Dermis microvascular lymphatic vessel endothelial cell (primary cell): ENCODE results near the gene PPIF. TPM values are rescaled to one million over a fixed set of nuclear protein-coding genes. Genes with fewer than 3 reads are reported as not detected.

Experiments
- DNase-seq, 2 donors: peaks; one replicate each; pipeline versions ENCODE4 v3.0.0 to v3.0.0-alpha.2; 2010; ENCODE audit warnings: low read depth in 2 of 2
- total RNA-seq: library from RNA; depleted of rRNA; stranded (reverse); fragments of >200 nt; gene quantifications from 2 replicates; pipeline ENCODE4 v1.2.1, GENCODE V29; 2014

Gene PPIF
- 12.7 and 22.1 TPM in 2 replicates for total RNA-seq

GRCh38 chr10:79347226-79347893 is at the start of gene PPIF:
PPIF (plus strand) TSS chr10:79347469; CDS start chr10:79347549, 80 bp downstream.
- peak; percentile 76 to 95 for DNase-seq

DNA sequence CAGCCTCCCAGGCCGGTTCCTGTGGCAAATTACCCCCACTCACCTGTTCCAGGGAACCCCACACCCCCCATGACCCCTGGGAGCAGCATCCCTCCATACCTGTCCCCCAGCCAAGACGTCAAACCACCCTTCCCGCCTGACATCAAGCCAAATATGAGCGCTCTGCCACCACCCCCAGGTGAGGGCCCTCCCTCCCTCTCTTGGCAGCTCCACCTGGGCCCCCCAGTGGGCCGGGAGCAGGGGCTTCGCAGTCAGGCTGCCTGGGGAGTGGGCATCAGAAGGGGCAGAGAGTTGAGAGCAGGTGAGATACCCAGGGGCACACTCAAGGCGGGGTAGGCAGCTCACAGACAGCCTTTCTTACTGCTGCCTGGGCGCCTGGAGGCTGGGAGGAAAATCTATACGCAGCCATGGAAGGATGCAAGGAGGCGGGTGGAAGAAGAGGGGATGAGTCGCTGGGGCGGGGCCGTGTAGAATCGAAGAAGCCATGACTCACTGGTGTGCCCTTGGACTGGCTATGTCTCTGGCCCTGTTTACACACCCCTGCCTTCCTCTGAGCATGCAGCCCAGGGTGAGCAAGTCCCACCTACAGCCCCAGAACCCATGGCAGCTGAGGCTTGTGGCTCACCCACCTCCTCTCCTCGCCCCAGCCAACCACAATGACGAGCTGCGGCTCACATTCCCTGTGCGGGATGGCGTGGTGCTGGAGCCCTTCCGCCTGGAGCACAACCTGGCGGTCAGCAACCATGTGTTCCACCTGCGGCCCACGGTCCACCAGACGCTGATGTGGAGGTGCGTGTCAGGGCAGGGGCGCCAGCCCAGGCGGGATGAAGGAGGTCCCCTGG is 48.6 kb upstream of the PPIF start:
- peak in 1 of 2 donors; percentile 74 for DNase-seq

GRCh38 chr10:79299397-79300241 is 47.6 kb upstream of the PPIF start:
- DNase-seq: peak in 1 of 2 donors; percentile 16

DNA sequence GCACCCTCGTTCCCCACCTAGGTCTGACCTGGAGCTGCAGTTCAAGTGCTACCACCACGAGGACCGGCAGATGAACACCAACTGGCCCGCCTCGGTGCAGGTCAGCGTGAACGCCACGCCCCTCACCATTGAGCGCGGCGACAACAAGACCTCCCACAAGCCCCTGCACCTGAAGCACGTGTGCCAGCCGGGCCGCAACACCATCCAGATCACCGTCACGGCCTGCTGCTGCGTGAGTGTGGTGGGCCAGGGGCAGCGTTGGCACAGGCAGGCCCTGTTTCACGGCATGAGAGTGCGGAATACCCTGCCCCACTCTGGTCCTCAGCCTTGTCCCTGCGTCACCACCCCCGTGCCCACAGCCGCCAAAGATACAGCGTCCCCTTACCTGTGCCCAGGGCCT is 46.6 kb upstream of the PPIF start:
- no peak for DNase-seq

- DNase-seq: no peak
Observed at GRCh38 chr10:79301754-79302530, 45.3 kb upstream of the PPIF start.

DNA sequence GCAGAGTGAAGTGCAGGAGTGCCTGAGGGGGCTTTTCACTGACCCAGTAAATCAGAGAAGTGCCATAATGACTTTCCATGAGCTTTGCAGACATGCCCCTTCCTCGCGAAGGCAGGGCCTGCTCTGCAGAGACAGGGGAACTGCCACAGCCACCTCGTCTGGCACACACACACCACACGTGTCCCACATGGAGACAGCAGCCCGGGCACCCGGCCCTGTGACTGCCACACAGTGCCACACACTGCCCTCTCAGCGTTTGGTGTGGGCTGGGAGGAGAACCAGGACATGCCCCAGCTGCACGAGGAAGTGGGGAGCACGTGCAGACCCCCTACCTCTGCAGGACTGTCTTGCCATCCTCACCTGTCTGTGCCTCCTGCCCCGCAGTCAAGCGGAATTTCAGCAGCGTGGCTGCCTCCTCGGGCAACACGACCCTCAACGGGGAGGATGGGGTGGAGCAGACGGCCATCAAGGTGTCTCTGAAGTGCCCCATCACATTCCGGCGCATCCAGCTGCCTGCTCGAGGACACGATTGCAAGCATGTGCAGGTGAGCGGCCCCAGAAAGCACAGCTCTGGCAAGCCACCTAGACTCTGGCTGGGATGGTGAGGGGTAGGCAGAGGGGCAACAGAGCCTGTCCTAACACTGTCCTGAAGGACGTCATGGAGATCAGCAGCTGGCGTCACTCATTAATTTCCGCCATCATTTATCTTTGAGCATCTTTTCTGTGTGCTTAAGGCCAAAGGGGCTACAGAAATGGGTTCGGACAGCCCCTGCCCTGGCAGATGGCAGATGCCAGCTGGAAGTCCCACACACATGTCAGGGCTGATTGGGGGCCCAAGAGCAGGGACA is 43.4 kb upstream of the PPIF start:
- DNase-seq: no peak

DNA sequence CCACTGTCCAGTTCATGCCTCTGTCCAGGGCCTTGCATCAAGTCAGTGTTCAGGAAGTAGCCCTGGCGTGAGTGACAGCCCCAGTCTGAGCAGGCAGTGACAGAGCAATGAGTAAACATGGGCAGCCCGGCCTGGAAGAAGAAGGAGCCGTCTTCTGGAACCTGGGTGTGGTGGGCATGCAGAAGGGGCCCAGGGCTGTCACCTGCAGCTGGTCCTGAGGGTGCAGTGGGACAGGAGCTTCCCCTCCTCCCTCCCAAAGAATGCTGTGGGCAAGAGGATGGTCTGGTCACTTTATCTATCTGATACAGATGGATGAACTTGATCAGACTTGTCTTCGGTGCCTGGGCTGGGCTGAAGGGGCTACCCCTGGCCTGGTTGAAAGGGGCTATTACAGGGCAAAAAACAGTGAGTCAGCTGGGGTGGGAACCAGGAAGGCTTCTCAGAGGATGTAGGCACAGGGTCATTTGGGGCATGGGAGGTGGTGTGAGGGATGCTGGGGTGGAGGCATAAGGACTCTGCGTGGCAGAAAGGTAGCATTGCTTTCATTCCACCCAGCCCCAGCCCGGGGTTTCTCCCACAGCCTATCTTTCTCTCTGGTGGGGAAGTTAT is 42.7 kb upstream of the PPIF start:
- no peak for DNase-seq

- no peak for DNase-seq
Observed at GRCh38 chr10:79305515-79305914, 41.8 kb upstream of the PPIF start.

- DNase-seq: no peak
Observed at GRCh38 chr10:79305988-79306387, 41.3 kb upstream of the PPIF start.

DNA sequence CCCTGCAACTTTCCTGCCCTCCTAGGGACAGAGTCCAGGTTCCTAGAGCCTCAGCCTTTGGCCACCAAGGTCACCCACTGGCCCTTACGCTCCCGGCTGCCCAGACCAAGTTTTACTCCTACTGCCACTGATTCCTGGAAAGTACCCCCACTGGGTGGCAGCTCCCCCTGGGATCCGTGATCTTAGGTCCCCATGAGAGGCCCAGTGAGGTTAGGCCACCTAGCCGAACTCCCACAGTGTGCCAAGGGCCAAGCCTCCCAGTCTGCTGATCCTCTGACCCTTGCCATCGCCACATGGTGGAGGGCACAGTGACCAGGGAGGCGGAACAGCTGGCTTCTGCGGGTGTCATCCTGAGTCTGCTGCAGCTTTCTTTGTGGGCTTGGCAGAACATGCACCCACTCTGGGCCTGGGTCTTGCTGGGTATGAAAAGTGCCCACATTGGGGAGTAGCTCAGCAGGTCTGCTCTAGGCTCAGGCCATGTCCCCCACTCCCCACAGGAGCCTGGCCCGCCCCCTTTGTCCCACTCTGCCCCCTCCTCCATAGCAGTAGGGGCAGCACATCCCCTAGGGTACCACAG is 40.5 kb upstream of the PPIF start:
- DNase-seq: no peak

DNA sequence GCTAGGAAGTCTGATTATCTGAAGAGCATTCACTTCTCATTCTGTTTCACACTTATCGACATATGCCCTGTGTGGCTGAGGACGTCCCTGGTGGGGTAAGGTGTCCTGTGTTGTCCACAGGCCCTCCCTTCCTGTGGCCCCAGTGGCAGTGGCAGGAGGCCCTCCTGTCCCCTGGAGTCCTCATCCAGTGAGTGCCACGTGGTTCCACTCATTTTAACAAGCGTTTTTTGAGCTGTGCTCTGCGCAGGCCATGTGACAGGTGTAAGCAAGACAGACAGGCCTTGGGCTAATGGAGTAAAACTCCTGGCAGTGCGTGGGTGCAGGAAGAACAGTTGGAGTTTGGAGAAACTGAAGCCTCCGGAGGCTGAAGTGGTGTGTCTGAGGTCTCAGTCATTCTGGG is 39.3 kb upstream of the PPIF start:
- DNase-seq: no peak

DNA sequence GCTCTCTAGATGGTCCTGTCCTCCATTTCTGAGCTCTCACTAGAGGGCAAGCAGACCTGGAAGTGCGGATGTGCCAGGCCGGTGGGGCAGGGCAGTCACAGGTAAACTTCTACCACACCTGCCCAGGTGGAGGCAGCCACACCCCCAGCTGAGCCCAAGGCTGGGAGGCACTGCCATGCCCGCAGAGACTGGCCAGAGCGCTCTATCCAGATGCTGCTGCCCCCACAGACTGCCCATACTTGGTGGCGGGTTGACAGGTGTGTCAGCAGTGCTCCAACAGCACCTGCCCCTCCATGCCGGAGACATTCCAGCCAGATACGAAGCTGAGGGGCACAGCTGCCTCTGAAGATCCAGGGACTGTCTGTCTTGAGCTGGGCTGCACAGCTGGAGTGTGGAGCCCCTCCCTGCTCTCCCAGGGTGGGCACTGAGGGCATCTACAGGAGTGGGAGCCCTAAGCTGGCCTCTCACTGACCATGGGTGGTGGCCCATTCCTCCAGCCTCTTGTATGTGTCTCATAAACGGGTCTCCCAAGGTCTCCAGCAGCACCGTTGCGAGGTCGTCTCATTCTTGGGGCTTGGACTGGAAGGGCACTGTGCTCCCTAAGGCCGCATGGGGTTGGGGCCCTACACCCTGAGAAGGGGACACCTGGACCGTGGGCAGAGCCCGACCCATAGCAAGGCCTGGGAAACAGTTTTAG is 38.2 kb upstream of the PPIF start:
- no peak for DNase-seq

- DNase-seq: no peak
Observed at GRCh38 chr10:79310200-79310865, 36.9 kb upstream of the PPIF start.

GRCh38 chr10:79310911-79311573 is 36.2 kb upstream of the PPIF start:
- DNase-seq: no peak

- no peak for DNase-seq
Observed at GRCh38 chr10:79311581-79312407, 35.5 kb upstream of the PPIF start.

GRCh38 chr10:79312601-79313187 is 34.6 kb upstream of the PPIF start:
- DNase-seq: no peak
